Ishikawa (cell line): ENCODE measurements around the gene SSTR4.

Source experiments
- CEBPB ChIP-seq: IDR thresholded peaks from 2 replicates; pipeline ENCODE4 v1.6.1; 2012
- EP300 ChIP-seq: IDR thresholded peaks from 2 replicates; pipeline ENCODE4 v1.6.1; 2012; ENCODE audit warnings: borderline replicate concordance
- FOXM1 ChIP-seq: IDR thresholded peaks from 2 replicates; pipeline ENCODE4 v1.6.1; 2012; ENCODE audit warnings: low read depth, borderline replicate concordance
- MAX ChIP-seq: IDR thresholded peaks from 2 replicates; pipeline ENCODE4 v1.6.1; 2012
- NFIC ChIP-seq: IDR thresholded peaks from 2 replicates; pipeline ENCODE4 v1.6.1; 2012
- RAD21 ChIP-seq: IDR thresholded peaks from 2 replicates; pipeline ENCODE4 v1.6.1; 2012; ENCODE audit warnings: low read depth
- REST ChIP-seq: IDR thresholded peaks from 2 replicates; pipeline ENCODE4 v1.6.1; 2012; ENCODE audit warnings: low read depth, mild to moderate bottlenecking
- TAF1 ChIP-seq: IDR thresholded peaks from 2 replicates; pipeline ENCODE4 v1.6.1; 2012; ENCODE audit warnings: low read depth, mild to moderate bottlenecking
- USF1 ChIP-seq: IDR thresholded peaks from 2 replicates; pipeline ENCODE4 v1.6.1; 2012
- YY1 ChIP-seq: IDR thresholded peaks from 2 replicates; pipeline ENCODE4 v1.6.1; 2012; ENCODE audit warnings: low read depth
- ZBTB7A ChIP-seq: IDR thresholded peaks from 2 replicates; pipeline ENCODE4 v1.6.1; 2012; ENCODE audit warnings: low read depth

DNA sequence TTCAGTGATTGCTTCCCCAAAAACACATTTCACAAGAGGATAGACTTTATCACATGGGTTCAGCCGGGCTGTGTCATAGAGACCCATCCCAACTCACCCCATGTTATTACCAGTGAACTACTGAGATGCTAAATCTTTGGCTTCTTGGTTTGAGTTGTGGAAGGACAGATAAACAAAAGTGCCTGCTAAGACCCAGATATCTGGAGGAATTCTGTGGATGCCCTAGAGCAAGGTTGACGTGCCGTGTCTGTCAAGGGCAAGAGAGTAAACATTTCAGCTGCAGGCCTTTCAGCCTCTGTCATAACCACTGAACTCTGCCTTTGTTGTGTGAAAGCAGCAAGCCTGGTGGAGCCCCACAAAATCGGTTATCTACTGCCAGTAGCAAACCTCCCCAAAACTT is 25.5 kb downstream of the SSTR4 start:
- TF ChIP-seq NFIC (no peak), EP300 (no peak), FOXM1 (no peak), MAX (no peak), RAD21 (no peak), REST (no peak), TAF1 (no peak), CEBPB (no peak), USF1 (no peak), YY1 (no peak), ZBTB7A (no peak)
